ENCODE measurements around the gene HDAC5.

The HDAC5 gene

GRCh38 chr17:44030482-44030881, 93.0 kb downstream of the HDAC5 start:
- TF ChIP-seq, protein P1, sequence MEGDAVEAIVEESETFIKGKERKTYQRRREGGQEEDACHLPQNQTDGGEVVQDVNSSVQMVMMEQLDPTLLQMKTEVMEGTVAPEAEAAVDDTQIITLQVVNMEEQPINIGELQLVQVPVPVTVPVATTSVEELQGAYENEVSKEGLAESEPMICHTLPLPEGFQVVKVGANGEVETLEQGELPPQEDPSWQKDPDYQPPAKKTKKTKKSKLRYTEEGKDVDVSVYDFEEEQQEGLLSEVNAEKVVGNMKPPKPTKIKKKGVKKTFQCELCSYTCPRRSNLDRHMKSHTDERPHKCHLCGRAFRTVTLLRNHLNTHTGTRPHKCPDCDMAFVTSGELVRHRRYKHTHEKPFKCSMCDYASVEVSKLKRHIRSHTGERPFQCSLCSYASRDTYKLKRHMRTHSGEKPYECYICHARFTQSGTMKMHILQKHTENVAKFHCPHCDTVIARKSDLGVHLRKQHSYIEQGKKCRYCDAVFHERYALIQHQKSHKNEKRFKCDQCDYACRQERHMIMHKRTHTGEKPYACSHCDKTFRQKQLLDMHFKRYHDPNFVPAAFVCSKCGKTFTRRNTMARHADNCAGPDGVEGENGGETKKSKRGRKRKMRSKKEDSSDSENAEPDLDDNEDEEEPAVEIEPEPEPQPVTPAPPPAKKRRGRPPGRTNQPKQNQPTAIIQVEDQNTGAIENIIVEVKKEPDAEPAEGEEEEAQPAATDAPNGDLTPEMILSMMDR (conservative IDR thresholded peaks at IDR 0.05; ENCODE audit: low read depth, low read length), result no peak
- no peak for DNase-seq (ENCODE audit: low read depth)
- H3K4me3 ChIP-seq (ENCODE audit: low read depth, low read length), result no peak overlapping the region

GRCh38 chr17:44029736-44030135, 93.7 kb downstream of the HDAC5 start:
- DNase-seq (ENCODE audit: low read depth), result no peak
- TF ChIP-seq, protein P1 (conservative IDR thresholded peaks at IDR 0.05; ENCODE audit: low read depth, low read length), result no peak
- no peak overlapping the region for H3K4me3 ChIP-seq (ENCODE audit: low read depth, low read length)

All from choroid plexus epithelial cell (primary cell).